CD1c-positive myeloid dendritic cell (primary cell): ENCODE measurements around the gene PTPDC1.
A peak's percentile ranks its signal among the peaks of the same experiment; 100 is the strongest.

Experiments used
- DNase-seq: peaks from one replicate; pipeline ENCODE4 v3.0.0-alpha.2; 2016; ENCODE audit errors: extremely low spot score

The PTPDC1 gene

GRCh38 chr9:94084314-94084713 is at the start of gene PTPDC1:
TSS of gene PTPDC1 (plus strand) at chr9:94084464. CDS start at chr9:94084531, 67 bp downstream.
- no peak for DNase-seq

- no peak for DNase-seq
Observed at GRCh38 chr9:94034511-94034910, 49.8 kb upstream of the PTPDC1 start.

GRCh38 chr9:94039786-94040185 is 44.5 kb upstream of the PTPDC1 start:
- no peak for DNase-seq

GRCh38 chr9:94042516-94043360 is 41.5 kb upstream of the PTPDC1 start:
- no peak for DNase-seq

- no peak for DNase-seq
Observed at GRCh38 chr9:94054716-94055115, 29.5 kb upstream of the PTPDC1 start.

- no peak for DNase-seq
Observed at GRCh38 chr9:94056442-94056974, 27.8 kb upstream of the PTPDC1 start.

- no peak for DNase-seq
Observed at GRCh38 chr9:94057918-94058317, 26.3 kb upstream of the PTPDC1 start.

- no peak for DNase-seq
Observed at GRCh38 chr9:94061864-94062263, 22.4 kb upstream of the PTPDC1 start.

- DNase-seq = peak; percentile 79
Observed at GRCh38 chr9:94065535-94065961, 18.7 kb upstream of the PTPDC1 start.

GRCh38 chr9:94068257-94068656 is 16.0 kb upstream of the PTPDC1 start:
- DNase-seq = no peak

- no peak for DNase-seq
Observed at GRCh38 chr9:94076557-94076956, 7.7 kb upstream of the PTPDC1 start.

GRCh38 chr9:94078086-94078485 is 6.2 kb upstream of the PTPDC1 start:
- no peak for DNase-seq

GRCh38 chr9:94079236-94079635 is 5.0 kb upstream of the PTPDC1 start:
- DNase-seq = no peak

GRCh38 chr9:94080249-94080648 is 4.0 kb upstream of the PTPDC1 start:
- no peak for DNase-seq

- no peak for DNase-seq
Observed at GRCh38 chr9:94081435-94081834, 2.8 kb upstream of the PTPDC1 start.

- no peak for DNase-seq
Observed at GRCh38 chr9:94081864-94082463, 2.3 kb upstream of the PTPDC1 start.

- no peak for DNase-seq
Observed at GRCh38 chr9:94082553-94082952, 1.7 kb upstream of the PTPDC1 start.

- DNase-seq = no peak
Observed at GRCh38 chr9:94082956-94083355, 1.3 kb upstream of the PTPDC1 start.

- no peak for DNase-seq
Observed at GRCh38 chr9:94083384-94083783, 880 bp upstream of the PTPDC1 start.

GRCh38 chr9:94085062-94085639 is 887 bp downstream of the PTPDC1 start:
- DNase-seq = no peak

GRCh38 chr9:94086486-94087345 is 2.5 kb downstream of the PTPDC1 start:
- no peak for DNase-seq
